Caco-2 (cell line): ENCODE results near the gene GGNBP2. TPM values are rescaled to one million over a fixed set of nuclear protein-coding genes. Genes with fewer than 3 reads are reported as not detected.

Experiments
- BruUV-seq: library from RNA; stranded (reverse); fragments of 400-500 nt; replicated peaks from 2 replicates; lab custom pipeline; 2021; lab: Mats Ljungman, UMichigan
- CTCF ChIA-PET: fragments of 300-600 bp; sonication (Branson Sonifier 250); formaldehyde crosslinking; loops from one replicate; lab custom pipeline; 2022; ENCODE audit warnings: antibody characterized with exemption; lab: Charles Lee
- POLR2A ChIA-PET: fragments of 300-600 bp; sonication (Branson Sonifier 250); formaldehyde crosslinking; loops from one replicate; lab custom pipeline; 2022; ENCODE audit warnings: antibody characterized with exemption; lab: Charles Lee
- DNase-seq, 2 experiments: peaks; one replicate each; pipeline versions ENCODE4 v3.0.0 to v3.0.0-alpha.2; 2020 to 2022
- H3K27me3 ChIP-seq: replicated peaks from 2 replicates; pipeline ENCODE4 v1.6.0; 2011; ENCODE audit warnings: low read length; ENCODE audit not compliant: control insufficient read depth, insufficient read depth
- H3K36me3 ChIP-seq: 2 replicates; pipeline ENCODE4 v1.5.1; 2011; ENCODE audit warnings: low read length; ENCODE audit not compliant: control insufficient read depth, insufficient read depth
- H3K4me1 ChIP-seq: fragments of 250-450 bp; sonication (Bioruptor Pico); 2 replicates; pipeline ENCODE4 v1.5.1; 2020; ENCODE audit warnings: mild to moderate bottlenecking
- H3K4me3 ChIP-seq: 2 replicates; pipeline ENCODE4 v1.5.1; 2011; ENCODE audit warnings: low read depth, mild to moderate bottlenecking, control low read depth, low read length
- H3K9me3 ChIP-seq: fragments of 250-450 bp; sonication (Bioruptor Pico); 2 replicates; pipeline ENCODE4 v1.5.1; 2020; ENCODE audit warnings: mild to moderate bottlenecking, moderate library complexity
- H3K27ac Mint-ChIP-seq: one replicate; pipeline ENCODE4 v1.8.0; 2022; ENCODE audit warnings: mixed read lengths; ENCODE audit not compliant: unreplicated experiment
- H3K27me3 Mint-ChIP-seq: one replicate; pipeline ENCODE4 v1.8.0; 2022; ENCODE audit warnings: mixed read lengths; ENCODE audit not compliant: insufficient read depth, unreplicated experiment
- H3K36me3 Mint-ChIP-seq: one replicate; pipeline ENCODE4 v1.8.0; 2022; ENCODE audit warnings: mild to moderate bottlenecking, mixed read lengths; ENCODE audit not compliant: insufficient read depth, unreplicated experiment
- H3K4me1 Mint-ChIP-seq: one replicate; pipeline ENCODE4 v1.8.0; 2022; ENCODE audit warnings: low read depth, mixed read lengths; ENCODE audit not compliant: unreplicated experiment
- H3K4me3 Mint-ChIP-seq: one replicate; pipeline ENCODE4 v1.8.0; 2022; ENCODE audit warnings: mild to moderate bottlenecking, moderate library complexity, mixed read lengths; ENCODE audit not compliant: unreplicated experiment
- H3K9me3 Mint-ChIP-seq: one replicate; pipeline ENCODE4 v1.8.0; 2022; ENCODE audit warnings: mixed read lengths; ENCODE audit not compliant: unreplicated experiment
- CTCF ChIP-seq, 2 experiments: fragments of 200-600 bp in 1 of 2; IDR thresholded peaks; 1 replicate in 1 of 2; 2 replicates in 1 of 2; pipeline versions ENCODE4 v1.5.1 to v1.8.0; 2011 to 2022; ENCODE audit warnings: antibody characterized with exemption in 1 of 2, control low read depth in 1 of 2, inconsistent platforms in 1 of 2, low read depth in 1 of 2, low read length in 1 of 2, mild to moderate bottlenecking in 1 of 2, moderate library complexity in 1 of 2; ENCODE audit not compliant: insufficient read depth in 1 of 2, severe bottlenecking in 1 of 2, unreplicated experiment in 1 of 2
- intact Hi-C: fragments of 100-400 bp; cut with micrococcal nuclease; formaldehyde crosslinking; loops from one replicate; pipeline ENCODE4 v1.10.0; 2022; ENCODE audit not compliant: unreplicated experiment
- total RNA-seq: library from RNA; stranded (reverse); gene quantifications from 2 replicates; pipeline ENCODE4 v1.2.3, GENCODE V29; 2022

The GGNBP2 gene
- total RNA-seq, 1 experiment from 2014 or later, result 91.3 TPM

GRCh38 chr17:36632916-36633771 is 88.4 kb downstream of the GGNBP2 start:
- CTCF ChIA-PET, result interaction anchor here (0.7 kb wide), 2 partner anchors 66 to 146 kb away, joined by 3 to 10 read pairs; no protein-coding TSS in a partner anchor
- no TSS peak for BruUV-seq
- intact Hi-C loops, result no loop called here
- Histone ChIP-seq H3K36me3 (no peaks in the 10 kb centered on the region), H3K9me3 (no peaks in the 10 kb centered on the region), H3K4me1 (no peaks in the 10 kb centered on the region), H3K27me3 (no peaks in the 10 kb centered on the region), H3K4me3 (no peak overlapping the region)
- POLR2A ChIA-PET, result no interaction called here
- Mint-ChIP-seq H3K36me3 (peaks cover 6% of the 10 kb centered on the region), H3K9me3 (no peaks in the 10 kb centered on the region), H3K27ac (no peak overlapping the region), H3K27me3 (peaks cover 21% of the 10 kb centered on the region), H3K4me3 (no peak overlapping the region), H3K4me1 (no peaks in the 10 kb centered on the region)
- DNase-seq, result no peak
- TF ChIP-seq CTCF (IDR thresholded peaks at IDR 0.05; ENCODE audit: insufficient read depth in 1 of 2, low read depth in 1 of 2, low read length in 1 of 2, severe bottlenecking in 1 of 2, unreplicated experiment in 1 of 2), result no peak

Other genes starting within 250 kb of the GGNBP2 start
- not detected in 2 replicates for gene TBC1D3G, start 221.0 kb upstream of the GGNBP2 start, total RNA-seq
- gene TBC1D3H, start 156.5 kb upstream of the GGNBP2 start, total RNA-seq, result not detected in 2 replicates
- gene ZNHIT3, start 58.2 kb upstream of the GGNBP2 start, total RNA-seq, result 58.6 and 61.9 TPM in 2 replicates
- 153 and 177 TPM in 2 replicates for gene MYO19, start 10.1 kb upstream of the GGNBP2 start, total RNA-seq
- 30.9 and 33.6 TPM in 2 replicates for gene PIGW, start 9.9 kb upstream of the GGNBP2 start, total RNA-seq
- gene DHRS11, start 47.0 kb downstream of the GGNBP2 start, total RNA-seq, result 44.7 and 46.9 TPM in 2 replicates
- 9.3 and 13.5 TPM in 2 replicates for gene MRM1, start 56.7 kb downstream of the GGNBP2 start, total RNA-seq